HG02885 (cell line): ENCODE data around the gene FBXO5.
A peak's percentile ranks its signal among the peaks of the same experiment; 100 is the strongest.
"Not testable (repeated sequence)": the region's sequence is repeated elsewhere in the genome, so short reads cannot be mapped to it uniquely, and the experiment has no call there.

ENCODE experiments used
- ATAC-seq: cut with Tn5 transposase; IDR thresholded peaks from one replicate; pipeline ENCODE4 v1.9.1; 2021; ENCODE audit warnings: mild to moderate bottlenecking; ENCODE audit not compliant: unreplicated experiment, poor library complexity

FBXO5 gene, protein sequence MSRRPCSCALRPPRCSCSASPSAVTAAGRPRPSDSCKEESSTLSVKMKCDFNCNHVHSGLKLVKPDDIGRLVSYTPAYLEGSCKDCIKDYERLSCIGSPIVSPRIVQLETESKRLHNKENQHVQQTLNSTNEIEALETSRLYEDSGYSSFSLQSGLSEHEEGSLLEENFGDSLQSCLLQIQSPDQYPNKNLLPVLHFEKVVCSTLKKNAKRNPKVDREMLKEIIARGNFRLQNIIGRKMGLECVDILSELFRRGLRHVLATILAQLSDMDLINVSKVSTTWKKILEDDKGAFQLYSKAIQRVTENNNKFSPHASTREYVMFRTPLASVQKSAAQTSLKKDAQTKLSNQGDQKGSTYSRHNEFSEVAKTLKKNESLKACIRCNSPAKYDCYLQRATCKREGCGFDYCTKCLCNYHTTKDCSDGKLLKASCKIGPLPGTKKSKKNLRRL

DNA sequence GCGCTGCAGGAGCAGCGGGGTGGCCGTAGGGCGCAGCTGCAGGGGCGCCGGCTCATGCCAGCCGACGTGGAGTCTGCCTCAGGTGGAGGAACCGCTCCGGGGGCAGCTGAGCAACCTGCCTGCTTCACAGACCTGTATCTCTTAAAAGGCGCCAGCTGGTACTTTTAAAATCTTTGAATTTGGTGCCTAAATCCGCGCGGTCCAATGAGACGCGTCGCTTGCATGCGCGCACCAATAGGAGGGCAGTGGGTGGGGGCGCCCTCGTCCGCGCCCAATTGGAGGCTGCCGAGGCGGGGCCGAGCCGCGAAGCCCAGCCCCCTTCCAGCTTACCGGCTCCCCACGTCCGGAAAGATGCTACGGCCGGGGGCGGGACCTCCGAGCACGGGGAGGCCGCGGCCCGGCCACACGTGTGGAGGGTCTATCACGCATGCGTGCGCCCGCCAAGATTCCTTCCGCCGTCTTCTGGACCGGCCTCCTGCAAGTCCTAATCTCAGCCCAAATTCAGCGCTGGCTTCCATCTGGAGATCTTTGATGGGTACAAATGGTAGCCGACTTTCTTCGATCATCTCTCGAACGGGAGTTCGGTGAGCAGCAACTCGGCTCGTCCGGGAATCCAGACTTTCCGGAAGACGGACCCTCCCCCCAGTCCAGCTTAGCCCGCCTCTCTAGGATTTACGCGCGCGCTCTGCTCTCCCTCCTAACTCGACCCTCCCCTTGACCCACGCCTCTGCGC, at the start of gene FBXO5:
TSS of gene FBXO5 (minus strand) at position 138 of the 733 bp plus-strand sequence. CDS start at position 56, 82 bp downstream.
- ATAC-seq: peak; percentile 81

DNA sequence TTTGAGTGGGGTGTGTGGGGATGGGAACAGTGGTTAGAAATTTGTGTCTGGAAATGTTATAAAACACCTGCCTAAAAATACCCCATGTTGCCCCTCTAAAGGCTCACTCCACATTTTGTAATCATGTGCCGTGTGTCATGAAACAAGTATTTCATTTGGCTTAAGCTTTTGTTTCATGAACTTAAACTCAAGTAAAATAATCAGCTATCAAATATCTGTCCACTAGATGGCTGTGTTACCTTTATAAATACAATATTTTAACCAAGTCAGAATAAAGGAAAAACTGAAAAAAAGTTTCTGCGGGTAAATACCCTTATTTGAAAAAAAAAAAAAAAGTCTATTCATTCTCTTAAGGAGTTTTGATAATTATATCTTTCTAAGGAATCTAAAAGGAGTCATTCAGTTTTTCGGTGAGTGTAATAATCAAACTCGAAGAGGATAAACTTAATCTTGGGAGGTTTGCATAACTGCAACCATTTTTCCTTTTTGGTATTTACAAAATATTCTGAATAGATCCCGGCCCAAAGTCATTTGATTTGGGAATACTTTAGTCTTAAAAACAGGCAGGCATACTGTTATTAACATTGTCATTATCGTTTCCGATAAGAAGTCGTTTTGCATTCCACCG, 49.5 kb upstream of the FBXO5 start:
- ATAC-seq: peak; percentile 68

DNA sequence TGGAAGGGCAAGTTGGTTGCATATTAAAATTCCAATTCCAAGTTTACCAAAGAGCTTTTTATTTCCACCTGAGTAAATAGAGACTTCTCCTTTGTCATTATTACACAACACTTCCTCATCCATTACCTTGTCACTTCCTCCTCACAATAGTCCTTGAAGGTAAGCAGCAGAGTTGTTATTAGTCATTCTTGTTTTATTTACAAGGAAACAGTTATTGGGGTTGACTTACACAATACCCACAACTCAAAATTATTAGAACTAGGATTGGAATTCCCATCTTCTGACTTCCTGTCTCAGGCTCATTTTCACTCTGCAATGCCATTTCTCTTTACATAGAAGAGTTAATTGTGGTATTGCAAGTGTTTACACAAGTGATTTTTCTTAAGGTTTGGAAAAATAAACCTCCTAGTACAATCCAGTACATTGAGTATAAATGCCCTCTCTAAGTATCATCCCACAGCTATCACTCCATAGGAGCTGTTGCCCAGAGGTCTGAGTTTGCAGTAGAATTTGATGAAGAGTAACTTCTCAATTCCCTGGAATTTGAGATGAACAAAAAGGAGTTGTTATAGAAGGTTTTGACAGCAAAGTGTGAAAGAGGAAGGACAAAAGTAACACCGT, 48.6 kb upstream of the FBXO5 start:
- no peak for ATAC-seq

DNA sequence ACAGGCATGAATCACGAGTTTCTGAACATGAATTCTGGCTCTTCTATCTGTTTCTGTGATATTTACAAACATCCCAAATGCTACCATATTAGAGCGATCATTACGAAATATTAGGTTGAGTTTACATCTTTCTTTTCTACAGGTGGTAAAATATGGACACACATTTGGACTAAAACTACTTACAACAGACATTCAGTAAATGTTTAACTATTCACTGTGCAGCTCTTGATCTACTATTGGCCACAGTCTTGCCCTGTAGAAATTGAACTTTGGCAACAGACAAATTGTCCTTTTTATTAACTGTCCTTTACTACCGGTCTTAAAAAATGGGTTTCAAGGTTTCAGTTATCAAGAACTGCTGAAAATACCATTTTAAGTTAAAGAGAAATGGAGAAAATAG, 46.1 kb upstream of the FBXO5 start:
- no peak for ATAC-seq

DNA sequence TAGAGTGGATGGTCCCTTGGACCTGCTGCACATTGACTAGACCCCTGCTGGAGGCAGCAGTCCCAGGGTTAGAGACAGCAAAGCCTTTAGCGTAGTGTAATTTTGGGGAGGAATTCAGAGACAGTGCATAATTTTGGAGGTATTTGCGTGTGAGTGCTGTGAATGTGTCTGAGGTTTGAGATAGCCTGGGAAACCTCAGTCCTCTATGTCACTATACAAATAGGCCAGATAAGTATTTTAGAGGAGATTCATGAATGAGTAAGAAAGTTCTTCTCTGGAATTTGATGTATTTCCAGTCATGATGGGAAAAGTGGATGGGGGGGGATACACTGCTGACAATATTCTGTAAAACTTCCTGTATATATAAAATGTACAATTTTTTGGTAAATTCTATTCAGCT, 45.4 kb upstream of the FBXO5 start:
- ATAC-seq: no peak

DNA sequence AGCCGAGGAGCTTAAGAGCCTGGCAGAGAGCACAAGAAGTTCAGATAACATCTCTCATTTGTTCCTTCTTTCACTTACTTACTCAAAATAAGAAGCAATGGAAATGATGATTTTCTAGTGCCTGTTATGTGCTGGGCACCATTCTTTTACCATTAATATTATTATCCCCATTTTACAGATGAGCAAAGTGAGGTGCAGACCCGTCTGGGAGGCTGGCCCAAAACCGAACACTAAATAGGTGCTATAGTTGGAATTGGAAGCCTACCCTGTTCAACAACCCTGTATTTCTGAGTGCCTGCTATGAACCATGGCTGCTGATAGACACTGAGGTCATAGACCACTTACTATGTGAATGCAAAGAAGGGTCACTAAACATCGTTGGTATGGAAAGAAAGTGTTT, 44.6 kb upstream of the FBXO5 start:
- ATAC-seq: no peak

DNA sequence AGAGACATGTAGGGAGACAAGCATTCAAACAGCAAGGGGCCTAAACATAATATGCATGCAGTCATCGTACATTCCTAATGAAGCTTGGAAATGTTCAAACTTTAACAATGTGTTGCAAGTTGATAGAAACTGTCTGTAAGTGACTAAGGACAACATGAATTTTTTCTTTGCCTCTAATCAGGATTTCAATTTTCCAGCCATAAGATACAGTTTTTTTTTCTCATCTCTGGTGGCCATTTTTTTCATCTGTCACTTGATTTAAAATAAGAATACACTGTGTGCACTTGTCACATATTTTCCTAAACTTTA, 41.8 kb upstream of the FBXO5 start:
- no peak for ATAC-seq

DNA sequence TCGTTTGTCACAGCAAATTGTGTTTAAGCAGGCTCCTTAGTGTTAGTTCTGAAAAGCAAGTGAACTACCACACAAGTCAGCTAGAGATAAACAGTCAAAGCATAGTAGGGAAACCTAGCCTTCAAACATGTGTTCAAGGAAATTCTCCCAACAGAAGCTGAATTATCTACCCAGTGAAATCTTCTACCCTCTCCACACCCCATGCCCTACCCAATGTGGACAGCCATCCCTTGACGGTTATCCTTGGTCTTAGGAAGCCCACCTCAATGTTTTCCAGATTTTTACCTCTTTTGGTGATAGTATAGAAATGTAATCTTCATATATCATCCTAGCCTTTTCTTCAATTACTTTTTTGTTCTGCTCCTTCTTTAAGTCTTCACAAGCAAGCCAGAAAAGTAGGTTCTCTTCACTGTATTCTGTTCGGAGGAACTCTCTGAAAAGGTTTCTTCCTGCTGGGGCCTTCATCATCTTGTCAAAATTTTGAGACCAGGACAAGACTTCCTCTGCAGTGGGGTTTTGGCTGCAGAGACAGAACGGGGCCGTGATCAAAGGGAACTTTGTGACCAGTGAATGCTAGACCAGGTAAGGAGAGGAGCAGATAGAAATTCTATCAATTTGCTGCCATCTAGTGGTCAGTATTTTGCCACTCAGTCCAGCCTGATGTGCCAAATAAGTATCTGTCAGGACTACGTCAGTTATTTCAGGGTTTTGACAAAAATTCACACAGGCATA, 41.3 kb upstream of the FBXO5 start:
- peak; percentile 99 for ATAC-seq

DNA sequence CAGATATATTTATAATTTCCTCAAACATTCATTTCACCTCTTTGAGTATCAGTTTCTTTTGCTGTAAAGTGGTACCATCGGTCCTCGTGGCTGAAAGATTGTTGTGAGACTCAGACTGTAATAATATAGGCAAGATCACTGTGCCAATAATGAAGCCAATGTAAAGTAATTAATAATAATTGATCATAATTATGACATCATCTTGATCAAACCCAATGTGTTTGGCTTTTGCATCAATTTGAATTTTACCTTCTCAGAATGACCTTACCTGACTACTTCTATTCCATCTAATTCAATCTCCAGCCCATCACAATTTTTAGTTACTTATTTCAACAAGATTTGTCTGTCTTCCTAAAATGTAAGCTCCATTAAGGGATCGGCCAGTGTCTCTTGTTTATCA, 35.5 kb upstream of the FBXO5 start:
- ATAC-seq: no peak

DNA sequence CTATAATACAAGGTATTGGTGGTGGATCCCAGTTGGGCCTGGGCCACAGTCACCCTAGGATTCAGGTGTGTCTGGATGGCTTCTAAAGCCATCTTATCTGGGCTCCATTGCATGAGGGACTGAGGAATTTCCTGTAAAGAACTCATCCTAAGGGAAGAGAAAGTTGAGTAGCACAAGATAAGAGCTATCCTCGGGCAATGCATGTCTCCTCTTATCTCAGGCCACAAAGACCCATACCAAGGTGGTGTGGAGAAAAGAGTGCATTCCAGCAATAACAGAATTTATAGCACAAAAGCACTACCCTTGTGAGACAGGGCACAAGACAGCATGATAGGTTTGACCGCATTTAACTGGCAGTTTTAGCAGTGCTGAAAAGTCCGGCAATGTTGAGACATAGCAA, 34.0 kb upstream of the FBXO5 start:
- no peak for ATAC-seq

DNA sequence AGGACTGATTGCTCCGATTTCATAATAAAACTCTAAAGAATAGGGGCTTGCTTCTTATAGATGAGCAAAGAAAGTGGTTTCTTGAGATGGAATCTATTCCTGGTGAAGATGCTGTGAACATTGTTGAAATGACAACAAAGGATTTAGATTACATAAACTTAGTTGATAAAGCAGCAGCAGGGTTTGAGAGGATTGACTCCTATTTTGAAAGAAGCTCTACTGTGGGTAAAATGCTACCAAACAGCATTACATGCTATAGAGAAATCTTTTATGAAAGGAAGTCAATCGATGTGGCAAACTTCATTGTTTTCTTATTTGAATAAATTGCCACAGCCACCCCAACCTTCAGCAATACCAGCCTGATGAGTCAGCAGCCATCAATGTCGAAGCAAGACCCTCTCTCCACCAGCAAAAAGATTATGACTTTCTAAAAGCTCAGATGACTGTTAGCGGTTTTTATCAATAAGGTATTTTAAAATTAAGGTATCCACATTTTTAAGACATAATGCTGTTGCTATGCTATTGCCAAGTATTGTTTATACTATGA, 32.3 kb upstream of the FBXO5 start:
- ATAC-seq: no peak

DNA sequence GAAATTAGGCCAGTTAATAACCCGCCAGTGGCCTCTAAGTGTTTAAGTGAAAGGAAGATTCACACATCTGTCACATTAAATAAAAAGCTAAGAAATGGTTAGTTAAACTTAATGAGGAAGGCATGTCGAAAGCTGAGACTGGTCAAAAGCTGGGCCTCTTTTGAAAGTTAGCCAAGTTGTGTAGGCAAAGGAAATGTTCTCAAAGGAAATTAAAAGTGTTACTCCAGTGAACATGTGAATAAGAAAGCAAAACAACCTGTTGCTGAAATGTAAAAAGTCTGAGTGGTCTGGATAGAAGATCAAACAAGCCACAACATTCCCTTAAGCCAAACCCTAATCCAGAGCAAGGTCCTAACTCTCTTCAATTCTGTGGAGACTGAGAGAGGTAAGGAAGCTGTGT, 30.6 kb upstream of the FBXO5 start:
- no peak for ATAC-seq

DNA sequence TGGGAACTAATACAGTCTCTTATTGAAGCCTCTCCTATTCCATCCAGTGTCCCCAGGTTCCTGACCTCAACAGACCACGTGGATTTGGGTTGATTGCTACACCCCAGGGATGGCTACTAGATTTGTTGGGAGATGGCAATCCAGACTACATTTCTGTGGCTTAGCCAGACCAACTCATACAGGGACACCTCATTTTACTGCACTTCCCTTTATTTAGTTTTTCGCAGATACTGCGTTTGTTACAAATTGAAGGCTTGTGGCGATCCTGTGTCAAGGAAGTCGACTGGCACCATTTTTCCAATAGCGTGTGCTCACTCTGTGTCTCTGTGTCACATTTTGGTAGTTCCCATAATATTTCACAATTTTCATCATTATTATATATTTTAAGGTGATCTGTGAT, 30.0 kb upstream of the FBXO5 start:
- no peak for ATAC-seq

DNA sequence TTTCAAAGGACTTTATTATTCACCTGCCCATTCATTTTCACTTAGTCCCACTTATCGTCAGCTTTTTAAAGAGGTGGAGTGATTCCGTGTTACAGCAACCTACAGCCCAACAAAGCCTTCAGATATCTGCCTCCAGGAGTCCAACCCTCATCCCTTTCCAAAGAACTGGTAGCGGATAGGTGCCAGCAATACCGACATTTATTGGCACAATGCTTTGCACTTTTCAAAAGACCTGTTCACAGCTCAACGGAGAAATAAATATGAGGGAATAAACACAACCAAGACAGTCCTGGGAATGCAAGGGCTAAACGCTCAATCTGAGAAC, 20.5 kb upstream of the FBXO5 start:
- ATAC-seq: no peak

DNA sequence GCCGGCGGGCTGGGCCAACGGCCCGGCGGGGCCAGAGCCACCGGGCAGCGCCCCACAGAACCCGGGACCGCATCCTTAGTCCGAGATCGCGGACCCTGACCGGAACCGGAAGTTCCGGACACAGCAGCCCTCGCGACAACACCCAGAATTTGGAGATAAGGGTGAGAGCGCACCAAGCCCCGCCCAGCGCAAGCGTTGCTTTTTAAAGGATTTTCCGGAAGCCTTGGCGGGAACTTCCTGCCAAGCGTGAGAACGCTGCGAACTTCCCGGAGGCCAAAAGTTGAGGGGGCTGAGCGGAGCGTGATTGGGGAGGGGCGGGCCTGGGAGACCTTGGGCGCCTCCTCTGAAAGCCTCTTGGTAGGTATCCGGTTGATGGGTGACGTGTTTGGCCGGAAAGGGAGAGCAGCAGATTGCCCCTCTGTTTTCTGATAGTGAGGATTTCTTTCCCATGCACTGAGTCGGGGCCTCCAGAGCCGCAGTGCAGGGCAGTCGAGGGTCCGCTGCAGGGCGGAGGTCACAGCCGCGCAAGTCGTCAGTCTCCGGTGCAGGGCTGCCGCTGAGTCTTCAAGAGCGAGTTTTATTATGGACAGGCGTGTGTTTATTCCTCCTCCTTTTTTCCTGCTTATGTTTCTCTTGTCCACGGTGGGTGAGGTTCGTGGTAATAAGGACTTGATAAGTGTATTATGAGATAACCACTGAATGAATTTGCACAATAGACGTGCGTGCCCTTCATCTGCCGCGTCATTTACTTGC, 19.9 kb upstream of the FBXO5 start, which contains the start of gene MTRF1L:
TSS of gene MTRF1L (minus strand) at position 97 of the 753 bp plus-strand sequence. CDS start at position 73, 24 bp downstream.
- ATAC-seq: peak; percentile 93

DNA sequence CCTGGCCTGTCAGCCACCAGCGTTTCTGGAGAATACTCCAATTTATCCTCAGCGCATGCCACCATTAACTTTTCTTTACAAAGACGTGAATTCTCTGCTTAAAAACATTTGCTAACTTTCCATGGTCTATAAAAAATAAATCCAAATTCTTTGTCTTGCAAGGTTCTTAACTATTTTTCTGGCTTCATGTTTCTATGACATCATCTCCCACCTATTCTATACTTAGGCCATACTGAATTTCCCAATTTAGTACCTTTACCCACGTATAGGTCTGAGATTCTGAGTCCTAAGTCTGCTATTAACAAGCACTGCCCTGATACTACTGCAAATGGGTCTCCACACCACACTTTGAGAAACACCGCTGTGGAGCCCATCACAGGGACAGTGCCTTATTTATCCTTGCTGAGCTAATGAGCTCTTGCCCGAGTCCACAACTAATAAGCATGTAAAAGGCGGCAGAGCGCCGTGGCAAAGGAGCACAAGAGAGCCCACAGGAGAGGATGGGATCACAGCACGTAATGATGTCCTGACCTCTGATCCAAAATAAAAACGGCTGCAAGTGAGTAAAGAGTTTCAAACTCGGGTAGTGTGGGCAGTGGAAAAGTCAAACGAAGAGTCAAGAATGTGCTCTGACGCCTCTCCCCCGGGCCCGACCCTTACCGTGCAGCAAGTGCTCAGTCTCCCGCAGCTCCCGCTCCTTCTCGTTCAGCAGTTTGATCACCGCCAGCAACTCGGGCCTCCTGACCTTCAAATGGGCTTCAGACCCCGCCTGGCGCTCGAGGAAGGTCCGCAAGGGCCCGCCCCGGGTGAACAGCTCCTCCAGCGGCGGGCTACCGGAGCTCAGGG, 19.1 kb upstream of the FBXO5 start:
- peak; percentile 25 for ATAC-seq

DNA sequence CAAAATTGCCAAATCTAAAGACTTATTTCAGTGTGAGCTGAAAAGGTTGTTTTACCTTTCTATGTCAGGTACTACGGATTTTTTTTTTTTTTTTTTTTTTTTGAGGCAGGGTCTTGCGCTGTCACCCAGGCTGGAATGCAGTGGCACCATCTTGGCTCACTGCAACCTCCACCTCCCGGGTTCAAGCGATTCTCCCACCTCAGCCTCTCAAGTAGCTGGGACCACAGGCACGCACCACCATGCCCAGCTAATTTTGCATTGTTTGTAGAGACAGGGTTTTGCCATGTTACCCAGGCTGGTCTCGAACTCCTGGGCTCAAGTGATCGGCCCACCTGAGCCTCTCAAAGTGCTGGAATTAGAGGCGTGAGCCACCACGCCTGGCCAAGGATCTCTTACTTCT, 17.9 kb upstream of the FBXO5 start:
- not testable (repeated sequence) for ATAC-seq

DNA sequence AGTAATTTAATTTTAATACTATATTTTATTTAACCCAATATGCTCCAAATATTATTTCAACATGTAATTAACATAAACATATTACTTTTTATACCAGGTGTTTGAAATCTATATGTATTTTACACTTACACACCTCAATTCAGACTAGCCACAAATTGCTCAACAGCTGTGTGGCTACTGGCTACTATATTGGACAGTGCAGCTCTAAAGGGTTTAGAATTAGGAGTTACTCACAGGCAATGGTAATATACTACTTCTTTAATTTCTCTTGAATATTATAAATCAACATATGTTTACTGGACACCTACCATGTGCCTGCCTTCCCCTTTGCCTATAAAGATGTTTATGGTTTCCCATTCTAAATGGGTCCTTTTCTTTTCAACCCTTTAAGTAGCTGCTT, 17.4 kb upstream of the FBXO5 start:
- ATAC-seq: no peak
